KBM-7 (cell line): Measurements from ENCODE around the gene GALNTL6.
"Not testable (repeated sequence)": the region's sequence is repeated elsewhere in the genome, so short reads cannot be mapped to it uniquely, and the experiment has no call there.

Experiments used
- DNase-seq: peaks from one replicate; pipeline ENCODE4 v3.0.0-alpha.2; 2015
- in situ Hi-C: fragments of 300-500 bp; cut with MboI; formaldehyde crosslinking; loops from 2 replicates; pipeline ENCODE4 v1.14.3; 2020; ENCODE audit warnings: low sequenced_read_pairs, low pct_unique_long_range_greater_than_20kb, mixed read lengths

The GALNTL6 gene

DNA sequence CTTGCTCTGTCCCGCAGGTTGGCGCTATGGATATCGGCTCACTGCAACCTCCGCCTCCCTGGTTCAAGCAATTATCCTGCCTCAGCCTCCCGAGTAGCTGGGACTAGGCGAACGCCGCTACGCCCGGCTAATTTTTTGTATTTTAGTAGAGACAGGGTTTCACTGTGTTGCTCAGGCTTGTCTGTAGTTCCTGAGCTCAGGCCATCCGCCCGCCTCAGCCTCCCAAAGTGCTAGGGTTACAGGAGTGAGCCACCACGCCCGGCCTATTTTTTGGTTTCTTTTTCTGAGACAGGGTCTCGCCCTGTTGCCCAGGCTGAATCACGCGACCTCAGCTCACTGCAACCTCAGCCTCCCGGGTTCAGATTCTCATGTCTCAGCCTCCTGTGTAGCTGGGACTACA, 984.1 kb downstream of the GALNTL6 start:
- DNase-seq, in situ Hi-C loops: not testable (repeated sequence)

DNA sequence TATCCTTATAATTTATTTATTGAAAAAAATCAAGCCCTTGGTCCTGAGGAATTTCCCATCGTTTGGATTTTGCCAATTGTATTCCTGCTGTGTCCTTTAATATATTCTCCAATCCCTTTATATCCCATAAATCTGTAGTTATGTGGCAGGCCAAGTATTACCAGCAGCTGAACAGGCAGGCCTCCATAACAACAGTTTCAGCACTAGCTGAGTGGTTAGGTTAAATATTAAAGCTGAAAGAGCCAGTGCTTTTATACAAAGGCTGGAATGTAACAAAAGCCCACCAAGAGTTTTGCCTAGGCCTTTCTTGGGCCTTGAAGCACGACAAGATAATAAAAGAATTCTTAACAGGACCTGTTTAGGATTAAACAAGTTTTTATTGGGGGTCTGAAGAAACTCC, 988.8 kb downstream of the GALNTL6 start:
- DNase-seq = no peak
- in situ Hi-C loops = no loop called here

- no peak for DNase-seq
- in situ Hi-C loops = no loop called here
Measured at GRCh38 chr4:172806841-172807240, 993.6 kb downstream of the GALNTL6 start.

- in situ Hi-C loops = no loop called here
- DNase-seq = no peak
Measured at GRCh38 chr4:172808196-172808595, 995.0 kb downstream of the GALNTL6 start.

DNA sequence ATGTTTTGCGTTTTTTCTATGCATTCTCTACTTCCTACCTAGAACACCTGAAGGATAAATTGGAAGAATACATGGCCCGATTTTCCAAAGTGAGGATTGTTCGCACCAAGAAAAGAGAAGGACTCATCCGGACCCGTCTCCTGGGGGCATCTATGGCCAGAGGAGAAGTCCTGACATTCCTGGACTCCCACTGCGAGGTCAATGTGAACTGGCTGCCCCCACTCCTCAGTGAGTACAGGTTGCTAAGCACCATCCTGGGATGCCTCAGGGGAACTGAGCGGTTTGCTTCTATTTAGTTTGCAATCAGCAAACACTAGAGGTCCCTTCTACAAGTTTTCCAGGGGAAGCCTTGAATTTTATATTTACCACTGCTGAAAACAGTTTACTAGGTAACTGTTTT, 996.1 kb downstream of the GALNTL6 start:
- no peak for DNase-seq
- in situ Hi-C loops = no loop called here

- DNase-seq = peak; percentile 4
- in situ Hi-C loops = no loop called here
Measured at GRCh38 chr4:172813359-172813923, 1000.2 kb downstream of the GALNTL6 start.

DNA sequence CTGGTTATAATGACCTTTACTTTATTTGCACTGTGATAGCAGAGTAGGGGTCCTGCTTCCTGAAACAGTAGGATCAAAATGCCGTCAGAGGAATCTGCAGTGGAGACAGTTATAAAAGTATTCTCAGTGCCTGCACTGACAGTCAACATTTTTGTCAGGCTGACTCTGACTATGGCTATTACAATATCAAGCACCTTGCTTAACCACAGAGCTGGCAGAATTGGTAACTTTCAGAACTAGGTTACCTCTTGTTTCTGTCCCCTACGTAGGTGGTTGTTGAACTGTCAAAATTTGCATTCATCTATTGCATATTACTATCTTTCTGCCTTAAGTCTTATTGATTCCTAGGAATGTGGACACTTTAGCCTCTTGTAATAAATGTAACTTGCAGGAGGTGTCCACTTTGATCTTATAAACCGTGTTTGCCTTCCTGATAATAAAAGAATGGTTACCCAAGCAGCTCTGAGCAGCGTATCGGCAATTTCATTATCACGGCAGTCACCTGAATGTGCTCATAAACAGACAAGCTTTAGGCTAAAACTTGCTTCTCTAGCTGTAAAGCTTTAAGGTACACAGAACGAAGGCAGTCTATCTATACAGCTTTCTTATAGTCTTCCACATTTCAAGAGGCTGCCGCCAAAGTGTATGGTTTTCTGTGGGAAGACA, 1002.4 kb downstream of the GALNTL6 start:
- in situ Hi-C loops = no loop called here
- no peak for DNase-seq

GRCh38 chr4:172818901-172819300, 1005.7 kb downstream of the GALNTL6 start:
- no peak for DNase-seq
- in situ Hi-C loops = no loop called here

DNA sequence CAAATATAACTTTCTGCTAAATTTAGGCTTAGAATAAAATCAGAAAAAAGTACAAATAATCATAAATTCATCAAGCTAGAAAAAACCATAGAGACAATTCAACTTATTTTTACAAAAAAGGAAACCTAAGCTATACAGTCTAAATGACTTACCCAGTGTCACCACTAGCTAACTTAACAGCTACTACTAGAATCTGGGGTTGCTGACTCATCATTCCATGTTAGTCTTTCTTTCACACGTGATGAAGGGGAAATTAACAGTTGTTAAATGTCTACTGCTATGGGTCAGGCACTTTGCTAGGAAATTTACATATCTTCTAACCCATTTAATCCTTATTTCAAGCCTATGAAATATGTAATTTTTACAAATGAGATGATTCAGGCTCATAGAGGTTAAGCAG, 1006.1 kb downstream of the GALNTL6 start:
- no peak for DNase-seq
- in situ Hi-C loops = no loop called here

GRCh38 chr4:172822331-172822730, 1009.1 kb downstream of the GALNTL6 start:
- in situ Hi-C loops = no loop called here
- DNase-seq = no peak

GRCh38 chr4:172826346-172826745, 1013.1 kb downstream of the GALNTL6 start:
- DNase-seq = no peak
- in situ Hi-C loops = loop anchor here (25.0 kb wide), 1 partner anchor 964 kb away; no protein-coding TSS in a partner anchor

DNA sequence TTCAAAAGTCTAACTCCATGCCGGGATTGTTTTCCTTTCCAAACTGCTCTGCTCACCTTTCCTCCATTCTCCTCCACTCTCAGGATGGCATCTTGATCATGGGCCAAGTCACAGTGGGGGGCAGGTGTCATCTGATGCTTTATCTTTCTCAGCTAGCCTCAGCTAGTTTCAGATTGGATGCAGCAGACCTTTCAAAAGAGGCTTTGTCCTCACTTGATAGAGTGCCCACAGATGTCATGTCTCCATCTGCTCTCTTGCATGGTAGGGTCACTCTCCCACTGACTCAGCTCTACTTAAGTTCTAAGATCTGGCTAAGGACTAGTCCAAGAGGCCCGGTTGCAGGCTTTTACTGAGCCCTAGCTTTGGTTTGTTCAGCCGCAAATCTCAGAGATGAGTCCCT, 1013.7 kb downstream of the GALNTL6 start:
- no peak for DNase-seq
- in situ Hi-C loops = loop anchor here (25.0 kb wide), 1 partner anchor 965 kb away; no protein-coding TSS in a partner anchor

GRCh38 chr4:172830295-172830764, 1017.1 kb downstream of the GALNTL6 start:
- in situ Hi-C loops = loop anchor here (25.0 kb wide), 1 partner anchor 968 kb away; no protein-coding TSS in a partner anchor
- DNase-seq = peak; percentile 39

DNA sequence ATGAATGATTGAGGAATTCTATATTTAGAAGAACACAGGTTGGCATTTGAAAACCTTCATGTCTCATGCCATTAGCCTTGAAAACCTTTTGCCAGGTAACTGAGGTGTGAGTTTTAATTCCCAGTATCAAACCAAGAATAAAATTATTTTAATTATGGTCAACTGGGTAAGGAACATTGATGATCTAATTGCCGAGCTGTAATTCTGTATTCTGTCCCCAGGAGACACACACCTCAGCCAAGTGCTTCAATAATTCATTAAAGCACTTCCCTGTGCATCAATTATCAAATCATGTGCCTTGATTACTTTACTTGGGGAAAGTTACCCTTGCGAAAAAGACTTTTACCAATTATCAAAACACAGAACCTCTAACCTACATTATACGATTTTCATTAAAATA, 1023.5 kb downstream of the GALNTL6 start:
- DNase-seq = no peak
- in situ Hi-C loops = loop anchor here (25.0 kb wide), 1 partner anchor 974 kb away; no protein-coding TSS in a partner anchor

DNA sequence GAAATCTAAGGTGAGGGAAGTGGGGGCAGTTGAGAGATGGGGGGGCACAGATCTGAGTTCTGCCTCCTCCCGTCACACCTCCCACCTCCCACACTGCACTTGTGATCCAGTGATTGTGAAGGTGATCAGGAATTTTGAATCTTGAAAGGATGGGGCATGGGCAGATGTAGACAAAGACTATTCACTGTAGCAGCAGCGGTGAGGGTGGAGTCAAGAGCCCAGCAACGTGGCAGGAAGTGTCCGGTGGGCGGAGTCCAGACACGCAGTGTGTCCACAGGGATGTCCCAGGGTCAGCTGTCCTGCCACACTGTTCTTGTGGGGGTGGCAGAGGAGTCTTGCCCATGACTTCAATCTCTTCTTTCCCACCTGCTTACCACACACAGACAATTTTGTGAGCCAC, 1024.9 kb downstream of the GALNTL6 start:
- in situ Hi-C loops = loop anchor here (25.0 kb wide), 1 partner anchor 976 kb away; no protein-coding TSS in a partner anchor

GRCh38 chr4:172838943-172839342, 1025.7 kb downstream of the GALNTL6 start:
- no peak for DNase-seq
- in situ Hi-C loops = loop anchor here (25.0 kb wide), 1 partner anchor 977 kb away; no protein-coding TSS in a partner anchor

More for the DNA sequence above, 1024.9 kb downstream of the GALNTL6 start:
- no peak for DNase-seq

DNA sequence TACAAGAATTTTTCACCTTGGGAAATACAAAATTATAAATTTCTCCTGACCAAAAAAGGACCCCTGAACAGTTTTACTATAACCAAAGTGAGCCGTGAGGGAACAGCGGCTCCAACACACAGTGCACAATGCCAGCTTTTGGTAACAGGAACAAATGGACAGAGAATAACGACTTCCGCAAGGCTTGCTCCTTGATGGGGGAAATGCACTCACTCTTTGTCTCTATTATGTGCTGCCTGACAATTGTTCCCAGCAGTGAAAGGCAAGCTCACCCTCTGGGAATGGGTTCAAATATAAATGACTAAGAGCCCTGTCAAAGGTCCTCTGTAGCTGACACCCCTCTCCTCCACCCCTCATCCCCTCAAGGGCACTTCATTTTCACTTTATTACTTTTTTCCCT, 1029.6 kb downstream of the GALNTL6 start:
- in situ Hi-C loops = loop anchor here (25.0 kb wide), 1 partner anchor 980 kb away; no protein-coding TSS in a partner anchor
- DNase-seq = no peak

- in situ Hi-C loops = loop anchor here (25.0 kb wide), 1 partner anchor 981 kb away; no protein-coding TSS in a partner anchor
- no peak for DNase-seq
Measured at GRCh38 chr4:172843192-172843591, 1030.0 kb downstream of the GALNTL6 start.

- in situ Hi-C loops = loop anchor here (25.0 kb wide), 1 partner anchor 982 kb away; no protein-coding TSS in a partner anchor
- DNase-seq = no peak
Measured at GRCh38 chr4:172844556-172844955, 1031.4 kb downstream of the GALNTL6 start.

GRCh38 chr4:172845281-172845680, 1032.1 kb downstream of the GALNTL6 start:
- DNase-seq = no peak
- in situ Hi-C loops = loop anchor here (25.0 kb wide), 1 partner anchor 983 kb away; no protein-coding TSS in a partner anchor
